ENCODE data around the gene GAS7.
A peak's percentile ranks its signal among the peaks of the same experiment; 100 is the strongest.

Gene GAS7

GRCh38 chr17:10198509-10199249, at the start of gene GAS7:
GAS7 (minus strand) TSS chr17:10198606.
- DNase-seq, result peak; percentile 18 to 56

DNA sequence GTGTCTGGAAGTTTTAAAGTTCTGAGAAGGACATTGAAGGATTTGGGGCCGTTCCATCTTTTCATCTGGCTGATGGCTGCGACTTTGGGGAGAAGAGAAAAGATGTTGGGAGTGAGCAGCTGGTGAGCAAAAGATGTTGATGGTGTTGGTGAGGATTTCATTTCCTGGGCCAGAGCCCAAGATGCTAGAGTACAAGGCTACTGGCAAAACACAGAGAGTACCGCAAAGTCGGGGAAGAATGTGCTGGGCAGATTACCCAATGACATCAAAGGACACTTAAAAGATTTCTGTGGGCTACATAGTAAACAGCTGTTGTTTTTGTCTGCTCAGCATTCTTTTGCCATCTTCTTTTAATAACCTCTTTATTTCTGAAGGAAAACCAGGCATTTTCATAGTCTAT, 49.4 kb upstream of the GAS7 start:
- DNase-seq, result no peak

GRCh38 chr17:10243883-10244844, 45.8 kb upstream of the GAS7 start:
- DNase-seq, result no peak

DNA sequence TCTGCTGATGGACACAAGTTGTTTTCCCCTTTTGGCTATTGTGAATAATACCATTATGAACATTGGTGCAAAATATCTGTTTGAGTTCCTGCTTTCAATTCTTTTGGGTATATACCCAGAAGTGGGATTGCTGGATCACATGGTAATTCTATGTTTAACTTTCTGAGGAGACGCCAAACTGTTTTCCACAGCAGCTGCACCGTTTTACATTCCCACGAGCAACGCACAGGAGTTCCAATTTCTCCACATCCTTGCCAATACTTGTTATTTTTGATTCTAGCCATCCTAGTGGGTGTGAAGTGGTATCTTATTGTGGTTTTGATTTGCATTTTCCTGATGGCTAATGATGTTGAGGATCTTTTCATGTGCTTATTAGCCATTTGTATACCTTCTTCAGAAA, 43.4 kb upstream of the GAS7 start:
- DNase-seq, result no peak

DNA sequence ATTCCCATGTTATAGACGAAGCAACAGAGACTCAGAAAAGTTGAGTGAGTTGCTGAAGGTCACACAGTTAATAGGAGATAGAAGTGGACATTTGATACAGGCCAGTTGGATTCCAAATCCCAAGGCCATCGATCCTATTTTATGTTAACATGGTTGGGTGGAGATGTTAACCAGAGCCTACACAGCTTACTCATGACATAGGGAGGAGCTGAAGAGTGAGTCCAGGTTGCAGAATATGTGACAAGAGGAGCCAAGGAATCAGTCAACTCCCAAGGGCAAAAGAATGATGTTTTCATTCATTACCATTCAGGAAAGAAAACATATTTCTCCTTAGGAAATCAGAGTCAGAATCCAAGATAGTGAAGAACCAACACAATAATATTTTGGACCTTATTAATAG, 40.3 kb upstream of the GAS7 start:
- DNase-seq, result no peak

DNA sequence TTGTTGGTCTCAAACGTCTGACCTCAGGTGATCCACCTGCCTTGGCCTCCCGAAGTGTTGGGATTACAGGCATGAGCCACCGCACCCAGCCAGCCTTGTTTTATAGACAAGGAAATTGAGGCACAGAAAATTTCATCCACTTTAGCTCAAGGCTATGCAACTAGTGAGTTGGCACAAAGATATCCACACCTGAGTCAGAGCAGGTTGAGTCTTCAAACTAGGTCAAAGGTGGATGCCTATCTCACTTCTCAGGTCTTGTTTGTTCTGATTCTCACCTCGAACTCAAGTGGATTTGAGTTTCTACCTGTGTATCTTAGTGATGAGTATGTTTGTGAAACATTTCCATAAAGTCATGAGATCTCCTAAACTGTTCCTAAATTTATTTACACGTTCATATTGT, 35.6 kb upstream of the GAS7 start:
- no peak for DNase-seq

- DNase-seq, result no peak
Observed at GRCh38 chr17:10233161-10233560, 34.8 kb upstream of the GAS7 start.

- DNase-seq, result no peak
Observed at GRCh38 chr17:10229181-10229580, 30.8 kb upstream of the GAS7 start.

GRCh38 chr17:10226930-10227695, 28.7 kb upstream of the GAS7 start:
- peak in 1 of 2 experiments; percentile 2 for DNase-seq

GRCh38 chr17:10224582-10225195, 26.3 kb upstream of the GAS7 start:
- no peak for DNase-seq

GRCh38 chr17:10219193-10219592, 20.8 kb upstream of the GAS7 start:
- DNase-seq, result no peak

- DNase-seq, result no peak
Observed at GRCh38 chr17:10217916-10218315, 19.5 kb upstream of the GAS7 start.

GRCh38 chr17:10216213-10216938, 18.0 kb upstream of the GAS7 start:
- DNase-seq, result no peak

DNA sequence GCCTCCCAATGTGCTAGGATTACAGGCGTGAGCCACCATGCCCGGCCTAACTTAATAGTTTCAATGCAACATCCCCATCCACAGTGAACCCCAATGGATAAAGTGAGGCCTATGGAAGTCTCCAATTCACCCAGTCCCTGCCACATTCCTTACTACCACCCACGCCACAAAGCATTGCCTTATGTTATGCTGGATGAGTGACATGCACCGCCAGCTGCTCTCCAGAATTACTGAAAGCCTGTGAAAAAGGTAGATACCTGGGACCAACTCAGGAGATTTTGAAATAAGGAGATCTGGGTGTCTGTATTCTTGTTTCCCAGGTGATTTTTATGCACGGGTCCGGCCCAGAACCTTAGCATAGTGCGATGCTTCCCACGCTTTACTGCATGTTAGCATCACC, 16.9 kb upstream of the GAS7 start:
- no peak for DNase-seq

- no peak for DNase-seq
Observed at GRCh38 chr17:10211666-10212065, 13.3 kb upstream of the GAS7 start.

DNA sequence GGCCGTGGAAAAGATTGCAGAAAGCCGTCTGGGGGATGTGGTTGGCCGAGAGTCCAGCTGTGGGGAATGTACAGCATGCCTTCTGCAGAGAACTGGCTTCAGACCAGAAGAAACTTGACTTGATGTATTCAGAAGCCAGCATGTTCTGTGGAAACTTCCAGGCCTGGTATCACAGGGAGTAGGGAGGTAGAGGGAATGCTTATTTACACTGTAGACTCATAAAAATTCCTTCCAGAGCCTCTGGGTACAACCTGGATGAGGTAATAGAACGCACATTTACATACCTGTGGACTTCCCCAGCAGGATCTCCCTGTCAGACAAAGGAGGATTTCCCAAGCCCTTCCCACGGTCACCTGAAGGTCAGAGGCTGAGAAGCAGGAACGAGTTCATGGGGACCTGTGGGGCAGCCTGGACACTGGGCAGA, 11.8 kb upstream of the GAS7 start:
- no peak for DNase-seq

GRCh38 chr17:10208604-10209193, 10.3 kb upstream of the GAS7 start:
- no peak for DNase-seq

GRCh38 chr17:10207153-10207552, 8.7 kb upstream of the GAS7 start:
- DNase-seq, result no peak

- no peak for DNase-seq
Observed at GRCh38 chr17:10205549-10206185, 7.3 kb upstream of the GAS7 start.

- DNase-seq, result no peak
Observed at GRCh38 chr17:10201680-10202079, 3.3 kb upstream of the GAS7 start.

DNA sequence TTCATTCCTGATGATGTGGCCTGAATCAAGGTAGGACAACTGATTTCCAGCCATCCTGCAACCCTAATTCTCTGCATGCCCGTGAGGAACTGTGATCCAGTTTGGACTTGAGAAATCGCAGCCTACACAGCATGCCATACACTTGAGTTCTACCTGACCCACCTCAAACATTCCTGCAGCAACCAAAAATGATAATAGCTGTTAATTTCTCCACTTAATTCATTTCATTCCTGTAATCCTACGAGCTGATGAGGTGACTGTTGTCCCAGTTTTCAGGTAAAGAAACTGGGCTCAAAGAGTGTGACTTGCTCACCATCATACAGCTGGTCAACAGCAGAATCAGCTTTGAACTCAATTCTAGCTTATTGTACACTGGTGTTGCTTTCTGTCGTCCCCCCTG, 2.2 kb upstream of the GAS7 start:
- DNase-seq, result no peak

Data from AML-193 (cell line).